WTC11 (cell line): ENCODE data around the gene NFATC1. TPM values are rescaled to one million over a fixed set of nuclear protein-coding genes. Genes with fewer than 3 reads are reported as not detected.

Source experiments
- ATAC-seq: fragments of 200-7000 bp; cut with Tn5 transposase; 2 replicates; pipeline ENCODE4 v1.10.0; 2021; ENCODE audit warnings: mild to moderate bottlenecking, moderate library complexity
- CTCF ChIA-PET: fragments of 300-600 bp; sonication (Branson Sonifier 250); formaldehyde crosslinking; loops from one replicate; lab custom pipeline; 2021; ENCODE audit warnings: antibody characterized with exemption; lab: Charles Lee
- POLR2A ChIA-PET: fragments of 350-600 bp; sonication (Branson Sonifier 250); formaldehyde crosslinking; loops from one replicate; lab custom pipeline; 2021; ENCODE audit warnings: antibody characterized with exemption; lab: Charles Lee
- DNase-seq: peaks from one replicate; pipeline ENCODE4 v3.0.0; 2021; ENCODE audit warnings: low spot score
- H3K27ac Mint-ChIP-seq: 2 replicates; pipeline ENCODE4 v1.8.0; 2021; ENCODE audit warnings: mixed read lengths
- H3K27me3 Mint-ChIP-seq: 2 replicates; pipeline ENCODE4 v1.8.0; 2021; ENCODE audit warnings: low read depth, mild to moderate bottlenecking, moderate library complexity, mixed read lengths
- H3K36me3 Mint-ChIP-seq: 2 replicates; pipeline ENCODE4 v1.8.0; 2021; ENCODE audit warnings: mixed read lengths
- H3K4me1 Mint-ChIP-seq: 2 replicates; pipeline ENCODE4 v1.8.0; 2022; ENCODE audit warnings: mixed read lengths
- H3K4me3 Mint-ChIP-seq: 2 replicates; pipeline ENCODE4 v1.8.0; 2021; ENCODE audit warnings: mild to moderate bottlenecking, moderate library complexity, mixed read lengths
- H3K9me3 Mint-ChIP-seq: 2 replicates; pipeline ENCODE4 v1.8.0; 2021; ENCODE audit warnings: mixed read lengths
- CREB1 ChIP-seq: sonication (generic); formaldehyde crosslinking; IDR thresholded peaks from 2 replicates; pipeline ENCODE4 v1.8.0; 2023; ENCODE audit warnings: mild to moderate bottlenecking, missing genetic modification reagents
- ERG ChIP-seq: fragments of 250-450 bp; sonication (Bioruptor Pico); IDR thresholded peaks from 2 replicates; pipeline ENCODE4 v1.8.0; 2021; ENCODE audit warnings: mild to moderate bottlenecking
- NFYB ChIP-seq: sonication (generic); formaldehyde crosslinking; conservative IDR thresholded peaks from 2 replicates; pipeline ENCODE4 v1.8.0; 2022; ENCODE audit warnings: low read depth, missing genetic modification reagents
- RELA ChIP-seq: sonication (generic); formaldehyde crosslinking; IDR thresholded peaks from 2 replicates; pipeline ENCODE4 v1.8.1; 2022; ENCODE audit warnings: missing genetic modification reagents, mild to moderate bottlenecking, borderline replicate concordance
- SMAD4 ChIP-seq: sonication (generic); formaldehyde crosslinking; IDR thresholded peaks from 2 replicates; pipeline ENCODE4 v1.8.0; 2022; ENCODE audit warnings: mild to moderate bottlenecking, missing genetic modification reagents
- total RNA-seq: library from RNA; stranded (reverse); gene quantifications from 3 replicates; pipeline ENCODE4 v1.2.3, GENCODE V29; 2021
- TF ChIP-seq, protein P1 (sequence below): sonication (generic); formaldehyde crosslinking; IDR thresholded peaks from 2 replicates; pipeline ENCODE4 v1.8.0; 2023; ENCODE audit warnings: missing genetic modification reagents, mild to moderate bottlenecking, borderline replicate concordance
- TF ChIP-seq, protein P2 (sequence below): sonication (generic); formaldehyde crosslinking; IDR thresholded peaks from 2 replicates; pipeline ENCODE4 v1.8.0; 2022; ENCODE audit warnings: missing genetic modification reagents
- TF ChIP-seq, protein P3 (sequence below): fragments of 250-450 bp; sonication (Bioruptor Pico); IDR thresholded peaks from 2 replicates; pipeline ENCODE4 v1.9.0; 2021; ENCODE audit warnings: moderate library complexity, mild to moderate bottlenecking, inconsistent platforms, borderline replicate concordance
- TF ChIP-seq, protein P4 (sequence below): fragments of 250-450 bp; sonication (Bioruptor Pico); IDR thresholded peaks from 2 replicates; pipeline ENCODE4 v1.9.0; 2021; ENCODE audit warnings: mild to moderate bottlenecking

The NFATC1 gene
- total RNA-seq, 1 experiment from 2014 or later: 20.2 TPM

GRCh38 chr18:79453816-79454735, 58.3 kb downstream of the NFATC1 start:
- POLR2A ChIA-PET: no interaction called here
- H3K27ac Mint-ChIP-seq: no peak overlapping the region
- no peak overlapping the region for H3K4me3 Mint-ChIP-seq

More at GRCh38 chr18:79453816-79454735, 58.3 kb downstream of the NFATC1 start:
- Mint-ChIP-seq H3K36me3 (peaks cover 5% of the 10 kb centered on the region; the same call in 1 of the 2 replicates), H3K4me1 (no peaks in the 10 kb centered on the region), H3K27me3 (no peaks in the 10 kb centered on the region), H3K9me3 (no peaks in the 10 kb centered on the region)
- CTCF ChIA-PET: no interaction called here
- DNase-seq (no peak), ATAC-seq (no peak)
- TF ChIP-seq, protein P1, sequence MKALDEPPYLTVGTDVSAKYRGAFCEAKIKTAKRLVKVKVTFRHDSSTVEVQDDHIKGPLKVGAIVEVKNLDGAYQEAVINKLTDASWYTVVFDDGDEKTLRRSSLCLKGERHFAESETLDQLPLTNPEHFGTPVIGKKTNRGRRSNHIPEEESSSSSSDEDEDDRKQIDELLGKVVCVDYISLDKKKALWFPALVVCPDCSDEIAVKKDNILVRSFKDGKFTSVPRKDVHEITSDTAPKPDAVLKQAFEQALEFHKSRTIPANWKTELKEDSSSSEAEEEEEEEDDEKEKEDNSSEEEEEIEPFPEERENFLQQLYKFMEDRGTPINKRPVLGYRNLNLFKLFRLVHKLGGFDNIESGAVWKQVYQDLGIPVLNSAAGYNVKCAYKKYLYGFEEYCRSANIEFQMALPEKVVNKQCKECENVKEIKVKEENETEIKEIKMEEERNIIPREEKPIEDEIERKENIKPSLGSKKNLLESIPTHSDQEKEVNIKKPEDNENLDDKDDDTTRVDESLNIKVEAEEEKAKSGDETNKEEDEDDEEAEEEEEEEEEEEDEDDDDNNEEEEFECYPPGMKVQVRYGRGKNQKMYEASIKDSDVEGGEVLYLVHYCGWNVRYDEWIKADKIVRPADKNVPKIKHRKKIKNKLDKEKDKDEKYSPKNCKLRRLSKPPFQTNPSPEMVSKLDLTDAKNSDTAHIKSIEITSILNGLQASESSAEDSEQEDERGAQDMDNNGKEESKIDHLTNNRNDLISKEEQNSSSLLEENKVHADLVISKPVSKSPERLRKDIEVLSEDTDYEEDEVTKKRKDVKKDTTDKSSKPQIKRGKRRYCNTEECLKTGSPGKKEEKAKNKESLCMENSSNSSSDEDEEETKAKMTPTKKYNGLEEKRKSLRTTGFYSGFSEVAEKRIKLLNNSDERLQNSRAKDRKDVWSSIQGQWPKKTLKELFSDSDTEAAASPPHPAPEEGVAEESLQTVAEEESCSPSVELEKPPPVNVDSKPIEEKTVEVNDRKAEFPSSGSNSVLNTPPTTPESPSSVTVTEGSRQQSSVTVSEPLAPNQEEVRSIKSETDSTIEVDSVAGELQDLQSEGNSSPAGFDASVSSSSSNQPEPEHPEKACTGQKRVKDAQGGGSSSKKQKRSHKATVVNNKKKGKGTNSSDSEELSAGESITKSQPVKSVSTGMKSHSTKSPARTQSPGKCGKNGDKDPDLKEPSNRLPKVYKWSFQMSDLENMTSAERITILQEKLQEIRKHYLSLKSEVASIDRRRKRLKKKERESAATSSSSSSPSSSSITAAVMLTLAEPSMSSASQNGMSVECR (CRISPR knock-in tag): no peak
- TF ChIP-seq, protein P2, sequence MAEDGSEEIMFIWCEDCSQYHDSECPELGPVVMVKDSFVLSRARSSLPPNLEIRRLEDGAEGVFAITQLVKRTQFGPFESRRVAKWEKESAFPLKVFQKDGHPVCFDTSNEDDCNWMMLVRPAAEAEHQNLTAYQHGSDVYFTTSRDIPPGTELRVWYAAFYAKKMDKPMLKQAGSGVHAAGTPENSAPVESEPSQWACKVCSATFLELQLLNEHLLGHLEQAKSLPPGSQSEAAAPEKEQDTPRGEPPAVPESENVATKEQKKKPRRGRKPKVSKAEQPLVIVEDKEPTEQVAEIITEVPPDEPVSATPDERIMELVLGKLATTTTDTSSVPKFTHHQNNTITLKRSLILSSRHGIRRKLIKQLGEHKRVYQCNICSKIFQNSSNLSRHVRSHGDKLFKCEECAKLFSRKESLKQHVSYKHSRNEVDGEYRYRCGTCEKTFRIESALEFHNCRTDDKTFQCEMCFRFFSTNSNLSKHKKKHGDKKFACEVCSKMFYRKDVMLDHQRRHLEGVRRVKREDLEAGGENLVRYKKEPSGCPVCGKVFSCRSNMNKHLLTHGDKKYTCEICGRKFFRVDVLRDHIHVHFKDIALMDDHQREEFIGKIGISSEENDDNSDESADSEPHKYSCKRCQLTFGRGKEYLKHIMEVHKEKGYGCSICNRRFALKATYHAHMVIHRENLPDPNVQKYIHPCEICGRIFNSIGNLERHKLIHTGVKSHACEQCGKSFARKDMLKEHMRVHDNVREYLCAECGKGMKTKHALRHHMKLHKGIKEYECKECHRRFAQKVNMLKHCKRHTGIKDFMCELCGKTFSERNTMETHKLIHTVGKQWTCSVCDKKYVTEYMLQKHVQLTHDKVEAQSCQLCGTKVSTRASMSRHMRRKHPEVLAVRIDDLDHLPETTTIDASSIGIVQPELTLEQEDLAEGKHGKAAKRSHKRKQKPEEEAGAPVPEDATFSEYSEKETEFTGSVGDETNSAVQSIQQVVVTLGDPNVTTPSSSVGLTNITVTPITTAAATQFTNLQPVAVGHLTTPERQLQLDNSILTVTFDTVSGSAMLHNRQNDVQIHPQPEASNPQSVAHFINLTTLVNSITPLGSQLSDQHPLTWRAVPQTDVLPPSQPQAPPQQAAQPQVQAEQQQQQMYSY: no peak
- TF ChIP-seq ERG (CRISPR knock-in tag) (no peak), SMAD4 (CRISPR knock-in tag) (no peak), CREB1 (no peak), NFYB (CRISPR knock-in tag) (no peak), RELA (CRISPR knock-in tag) (no peak)
- TF ChIP-seq, protein P3, sequence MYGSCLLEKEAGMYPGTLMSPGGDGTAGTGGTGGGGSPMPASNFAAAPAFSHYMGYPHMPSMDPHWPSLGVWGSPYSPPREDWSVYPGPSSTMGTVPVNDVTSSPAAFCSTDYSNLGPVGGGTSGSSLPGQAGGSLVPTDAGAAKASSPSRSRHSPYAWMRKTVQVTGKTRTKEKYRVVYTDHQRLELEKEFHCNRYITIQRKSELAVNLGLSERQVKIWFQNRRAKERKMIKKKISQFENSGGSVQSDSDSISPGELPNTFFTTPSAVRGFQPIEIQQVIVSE (CRISPR knock-in tag): no peak
- TF ChIP-seq, protein P4, sequence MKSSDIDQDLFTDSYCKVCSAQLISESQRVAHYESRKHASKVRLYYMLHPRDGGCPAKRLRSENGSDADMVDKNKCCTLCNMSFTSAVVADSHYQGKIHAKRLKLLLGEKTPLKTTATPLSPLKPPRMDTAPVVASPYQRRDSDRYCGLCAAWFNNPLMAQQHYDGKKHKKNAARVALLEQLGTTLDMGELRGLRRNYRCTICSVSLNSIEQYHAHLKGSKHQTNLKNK (CRISPR knock-in tag): no peak
